ENCODE measurements around the gene LCP1.

The LCP1 gene

GRCh38 chr13:46182491-46182877, 507 bp upstream of the LCP1 start:
- TF ChIP-seq SIN3A (IDR thresholded peaks at IDR 0.05; ENCODE audit: borderline replicate concordance, insufficient read depth, low read length): no peak
- no peak for TF ChIP-seq TAF1 (IDR thresholded peaks at IDR 0.05; ENCODE audit: borderline replicate concordance, insufficient read depth, low read length)
- TF ChIP-seq FOXP2 (optimal IDR thresholded peaks at IDR 0.05; ENCODE audit: borderline replicate concordance, extremely low read depth, extremely low read length, insufficient read depth): no peak
- TF ChIP-seq, protein P1, sequence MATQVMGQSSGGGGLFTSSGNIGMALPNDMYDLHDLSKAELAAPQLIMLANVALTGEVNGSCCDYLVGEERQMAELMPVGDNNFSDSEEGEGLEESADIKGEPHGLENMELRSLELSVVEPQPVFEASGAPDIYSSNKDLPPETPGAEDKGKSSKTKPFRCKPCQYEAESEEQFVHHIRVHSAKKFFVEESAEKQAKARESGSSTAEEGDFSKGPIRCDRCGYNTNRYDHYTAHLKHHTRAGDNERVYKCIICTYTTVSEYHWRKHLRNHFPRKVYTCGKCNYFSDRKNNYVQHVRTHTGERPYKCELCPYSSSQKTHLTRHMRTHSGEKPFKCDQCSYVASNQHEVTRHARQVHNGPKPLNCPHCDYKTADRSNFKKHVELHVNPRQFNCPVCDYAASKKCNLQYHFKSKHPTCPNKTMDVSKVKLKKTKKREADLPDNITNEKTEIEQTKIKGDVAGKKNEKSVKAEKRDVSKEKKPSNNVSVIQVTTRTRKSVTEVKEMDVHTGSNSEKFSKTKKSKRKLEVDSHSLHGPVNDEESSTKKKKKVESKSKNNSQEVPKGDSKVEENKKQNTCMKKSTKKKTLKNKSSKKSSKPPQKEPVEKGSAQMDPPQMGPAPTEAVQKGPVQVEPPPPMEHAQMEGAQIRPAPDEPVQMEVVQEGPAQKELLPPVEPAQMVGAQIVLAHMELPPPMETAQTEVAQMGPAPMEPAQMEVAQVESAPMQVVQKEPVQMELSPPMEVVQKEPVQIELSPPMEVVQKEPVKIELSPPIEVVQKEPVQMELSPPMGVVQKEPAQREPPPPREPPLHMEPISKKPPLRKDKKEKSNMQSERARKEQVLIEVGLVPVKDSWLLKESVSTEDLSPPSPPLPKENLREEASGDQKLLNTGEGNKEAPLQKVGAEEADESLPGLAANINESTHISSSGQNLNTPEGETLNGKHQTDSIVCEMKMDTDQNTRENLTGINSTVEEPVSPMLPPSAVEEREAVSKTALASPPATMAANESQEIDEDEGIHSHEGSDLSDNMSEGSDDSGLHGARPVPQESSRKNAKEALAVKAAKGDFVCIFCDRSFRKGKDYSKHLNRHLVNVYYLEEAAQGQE (IDR thresholded peaks at IDR 0.05; ENCODE audit: insufficient read depth in 1 of 2, low read depth in 2 of 2, low read length in 2 of 2): no peak
- TF ChIP-seq POLR2AphosphoS5 (IDR thresholded peaks at IDR 0.05; ENCODE audit: low read depth, low read length): no peak

DNA sequence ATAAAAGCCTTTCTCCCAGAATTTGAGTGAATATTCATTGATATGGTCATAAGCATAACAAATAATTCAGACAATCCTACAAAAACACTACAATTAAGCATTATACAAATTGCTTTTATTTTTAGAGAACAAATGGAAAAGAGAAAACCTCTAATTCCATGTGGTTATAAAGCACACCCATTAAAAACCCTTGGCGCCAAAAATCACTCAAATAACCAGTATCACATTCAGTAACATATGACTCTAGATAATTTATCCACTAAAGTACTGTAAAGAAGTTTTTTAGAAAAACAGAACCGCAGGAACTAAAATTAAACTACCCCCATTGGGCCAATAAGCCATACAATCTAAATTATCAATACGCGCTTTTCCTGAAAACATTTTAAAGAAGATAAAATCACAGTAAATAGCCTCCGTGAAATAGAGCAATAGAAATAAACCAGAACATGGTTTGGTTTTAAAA, 569 bp downstream of the LCP1 start:
- TF ChIP-seq POLR2AphosphoS5 (IDR thresholded peaks at IDR 0.05; ENCODE audit: low read depth, low read length) (no peak), TAF1 (IDR thresholded peaks at IDR 0.05; ENCODE audit: borderline replicate concordance, insufficient read depth, low read length) (no peak), SIN3A (IDR thresholded peaks at IDR 0.05; ENCODE audit: borderline replicate concordance, insufficient read depth, low read length) (no peak), FOXP2 (optimal IDR thresholded peaks at IDR 0.05; ENCODE audit: borderline replicate concordance, extremely low read depth, extremely low read length, insufficient read depth) (no peak)
- TF ChIP-seq, protein P1 (IDR thresholded peaks at IDR 0.05; ENCODE audit: insufficient read depth in 1 of 2, low read depth in 2 of 2, low read length in 2 of 2): no peak

DNA sequence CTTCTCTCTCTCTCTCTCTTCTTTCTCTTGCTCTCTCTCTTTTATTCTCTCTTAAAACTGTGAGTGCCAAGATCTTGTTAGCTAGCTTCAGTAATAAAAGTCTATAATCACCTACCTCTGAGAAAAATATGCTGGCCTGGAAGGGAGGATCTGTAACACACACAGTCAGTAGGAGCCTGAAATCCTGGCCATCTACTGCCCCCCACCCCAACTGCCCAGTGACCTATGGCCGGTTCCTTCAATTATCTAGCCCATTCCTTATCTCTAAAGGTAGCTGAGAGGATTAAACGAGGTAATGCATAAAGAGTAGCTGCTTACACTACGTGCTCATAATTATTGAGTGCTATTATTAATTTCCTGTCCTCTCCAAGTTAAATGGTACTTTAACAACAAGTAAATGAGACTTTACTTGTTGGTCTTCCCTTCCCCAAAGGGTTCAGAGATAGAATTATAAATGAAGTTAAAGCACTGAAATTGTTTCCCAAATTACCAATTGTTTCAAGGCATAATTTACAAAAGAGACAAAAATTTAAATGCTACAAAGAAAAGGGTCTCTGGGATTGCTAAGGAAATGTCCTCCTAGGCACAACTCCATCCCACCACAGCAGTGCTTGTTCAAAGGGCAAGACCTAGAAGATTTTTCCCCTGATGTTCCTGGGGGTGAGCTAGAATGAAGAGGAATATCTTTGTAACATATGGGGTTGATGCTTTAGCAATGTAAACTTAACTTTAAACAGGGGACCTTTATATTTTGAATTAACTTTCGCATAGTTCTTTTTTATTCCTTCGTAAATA, 1.8 kb downstream of the LCP1 start:
- TF ChIP-seq POLR2AphosphoS5 (IDR thresholded peaks at IDR 0.05; ENCODE audit: low read depth, low read length) (no peak), SIN3A (IDR thresholded peaks at IDR 0.05; ENCODE audit: borderline replicate concordance, insufficient read depth, low read length) (no peak), FOXP2 (optimal IDR thresholded peaks at IDR 0.05; ENCODE audit: borderline replicate concordance, extremely low read depth, extremely low read length, insufficient read depth) (no peak), TAF1 (IDR thresholded peaks at IDR 0.05; ENCODE audit: borderline replicate concordance, insufficient read depth, low read length) (no peak)
- TF ChIP-seq, protein P1 (IDR thresholded peaks at IDR 0.05; ENCODE audit: insufficient read depth in 1 of 2, low read depth in 2 of 2, low read length in 2 of 2): no peak

GRCh38 chr13:46179491-46179908, 2.5 kb downstream of the LCP1 start:
- TF ChIP-seq POLR2AphosphoS5 (IDR thresholded peaks at IDR 0.05; ENCODE audit: low read depth, low read length): no peak
- no peak for TF ChIP-seq TAF1 (IDR thresholded peaks at IDR 0.05; ENCODE audit: borderline replicate concordance, insufficient read depth, low read length)
- no peak for TF ChIP-seq SIN3A (IDR thresholded peaks at IDR 0.05; ENCODE audit: borderline replicate concordance, insufficient read depth, low read length)
- TF ChIP-seq, protein P1 (IDR thresholded peaks at IDR 0.05; ENCODE audit: insufficient read depth in 1 of 2, low read depth in 2 of 2, low read length in 2 of 2): no peak
- TF ChIP-seq FOXP2 (optimal IDR thresholded peaks at IDR 0.05; ENCODE audit: borderline replicate concordance, extremely low read depth, extremely low read length, insufficient read depth): no peak
